PC-9 (cell line): Measurements from ENCODE around the gene WNT9B. TPM values are rescaled to one million over a fixed set of nuclear protein-coding genes. Genes with fewer than 3 reads are reported as not detected.

Experiments used
- BruUV-seq: library from RNA; stranded (reverse); fragments of 400-500 nt; replicated peaks from 2 replicates; lab custom pipeline; 2021; lab: Mats Ljungman, UMichigan
- CTCF ChIA-PET: fragments of 300-600 bp; sonication (Branson Sonifier 250); formaldehyde crosslinking; loops from one replicate; lab custom pipeline; 2022; ENCODE audit warnings: antibody characterized with exemption; lab: Charles Lee
- POLR2A ChIA-PET: fragments of 300-600 bp; sonication (Branson Sonifier 250); formaldehyde crosslinking; loops from one replicate; lab custom pipeline; 2022; ENCODE audit warnings: antibody characterized with exemption; ENCODE audit not compliant: unreplicated experiment; lab: Charles Lee
- DNase-seq, 2 experiments: peaks; one replicate each; pipeline versions ENCODE4 v3.0.0 to v3.0.0-alpha.2; 2015 to 2022; ENCODE audit warnings: mixed read lengths in 1 of 2
- H2AFZ ChIP-seq: fragments of 200-600 bp; sonication (generic); 2 replicates; pipeline ENCODE4 v1.8.1; 2017; ENCODE audit warnings: antibody characterized with exemption
- H3F3A ChIP-seq: fragments of 200-600 bp; sonication (generic); 2 replicates; pipeline ENCODE4 v1.8.1; 2017; ENCODE audit warnings: antibody characterized with exemption, mild to moderate bottlenecking, low read depth; ENCODE audit not compliant: insufficient read depth
- H3K27ac ChIP-seq: fragments of 200-600 bp; sonication (generic); 2 replicates; pipeline ENCODE4 v1.6.1; 2016; ENCODE audit warnings: mixed run types
- H3K27me3 ChIP-seq: fragments of 200-600 bp; sonication (generic); 2 replicates; pipeline ENCODE4 v1.6.1; 2016; ENCODE audit warnings: low read depth, mixed run types; ENCODE audit not compliant: insufficient read depth
- H3K36me3 ChIP-seq: fragments of 200-600 bp; sonication (generic); 2 replicates; pipeline ENCODE4 v1.6.1; 2016; ENCODE audit warnings: low read depth, mixed run types
- H3K4me1 ChIP-seq: fragments of 200-600 bp; sonication (generic); replicated peaks from 2 replicates; pipeline ENCODE4 v1.6.1; 2016; ENCODE audit warnings: mixed run types; ENCODE audit not compliant: insufficient read depth
- H3K4me2 ChIP-seq: fragments of 200-600 bp; sonication (generic); 2 replicates; pipeline ENCODE4 v1.6.1; 2017; ENCODE audit warnings: mixed run types
- H3K4me3 ChIP-seq: fragments of 200-600 bp; sonication (generic); 2 replicates; pipeline ENCODE4 v1.6.1; 2016; ENCODE audit warnings: mixed run types
- H3K79me2 ChIP-seq: fragments of 200-600 bp; sonication (generic); 2 replicates; pipeline ENCODE4 v1.6.1; 2017; ENCODE audit warnings: low read depth, mixed run types
- H3K9me2 ChIP-seq: fragments of 200-600 bp; sonication (generic); 2 replicates; pipeline ENCODE4 v1.8.1; 2017; ENCODE audit warnings: mild to moderate bottlenecking; ENCODE audit not compliant: insufficient read depth
- H3K9me3 ChIP-seq: fragments of 200-600 bp; sonication (generic); 2 replicates; pipeline ENCODE4 v1.8.1; 2016; ENCODE audit warnings: low read depth; ENCODE audit not compliant: insufficient read depth
- H4K20me1 ChIP-seq: fragments of 200-600 bp; sonication (generic); 2 replicates; pipeline ENCODE4 v1.8.1; 2017; ENCODE audit not compliant: insufficient read depth
- CTCF ChIP-seq: fragments of 200-600 bp; sonication (generic); conservative IDR thresholded peaks from 2 replicates; pipeline ENCODE4 v1.6.1; 2017; ENCODE audit warnings: mixed run types, antibody characterized with exemption, mild to moderate bottlenecking, moderate library complexity
- EZH2 ChIP-seq: fragments of 200-600 bp; sonication (generic); IDR thresholded peaks from 2 replicates; pipeline ENCODE4 v1.8.0; 2017; ENCODE audit warnings: antibody characterized with exemption, low read depth
- intact Hi-C: fragments of 100-400 bp; cut with micrococcal nuclease; formaldehyde crosslinking; loops from one replicate; pipeline ENCODE4 v1.10.0; 2022; ENCODE audit not compliant: unreplicated experiment
- total RNA-seq: library from RNA; stranded (reverse); gene quantifications from 2 replicates; pipeline ENCODE4 v1.2.3, GENCODE V29; 2021

The WNT9B gene
- total RNA-seq, 1 experiment from 2014 or later: not detected

- no TSS peak for BruUV-seq
- DNase-seq: no peak
- CTCF ChIA-PET: no interaction called here
- H3K9me3 ChIP-seq: no peaks in the 10 kb centered on the region
- H3K9me2 ChIP-seq: no peaks in the 10 kb centered on the region
- no peaks in the 10 kb centered on the region for H3F3A ChIP-seq
- no peak overlapping the region for H3K27ac ChIP-seq
- POLR2A ChIA-PET: no interaction called here
- H3K4me1 ChIP-seq: no peaks in the 10 kb centered on the region
- H3K4me3 ChIP-seq: no peak overlapping the region
- TF ChIP-seq EZH2: no peak
- TF ChIP-seq CTCF: no peak
- no peak overlapping the region for H3K4me2 ChIP-seq
- H3K27me3 ChIP-seq: peaks cover 38% of the 10 kb centered on the region
- no peaks in the 10 kb centered on the region for H3K79me2 ChIP-seq
- intact Hi-C loops: no loop called here
- H2AFZ ChIP-seq: no peak overlapping the region
- no peaks in the 10 kb centered on the region for H4K20me1 ChIP-seq
- no peaks in the 10 kb centered on the region for H3K36me3 ChIP-seq
Observed at GRCh38 chr17:46865100-46865499, 13.7 kb downstream of the WNT9B start.

DNA sequence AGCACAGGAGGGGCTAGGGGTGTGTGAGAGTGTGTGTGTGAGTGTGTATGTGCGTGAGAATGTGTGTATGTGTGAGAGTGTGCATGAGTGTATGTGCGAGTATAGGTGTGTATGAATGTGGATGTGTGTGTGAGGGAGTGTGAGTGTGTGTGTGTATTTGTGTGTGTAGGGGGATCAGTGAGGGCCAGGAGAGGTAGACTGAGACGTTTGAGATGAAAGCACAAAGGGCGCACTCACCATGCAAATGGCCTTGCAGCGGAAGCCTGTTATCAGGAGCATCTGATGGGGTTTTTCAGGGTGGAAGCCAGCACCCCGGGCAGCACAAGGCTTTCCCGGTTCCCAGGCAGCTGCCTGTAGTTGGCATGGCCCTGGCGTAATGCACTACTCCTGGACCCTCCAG, 14.9 kb downstream of the WNT9B start:
- Histone ChIP-seq H3K27ac (no peak overlapping the region), H3K4me1 (no peaks in the 10 kb centered on the region), H3K9me3 (no peaks in the 10 kb centered on the region), H3K4me3 (no peak overlapping the region), H3K27me3 (peaks cover 40% of the 10 kb centered on the region), H4K20me1 (no peaks in the 10 kb centered on the region), H3K36me3 (no peaks in the 10 kb centered on the region), H3F3A (no peaks in the 10 kb centered on the region), H3K79me2 (no peaks in the 10 kb centered on the region), H2AFZ (no peak overlapping the region), H3K4me2 (no peak overlapping the region), H3K9me2 (no peaks in the 10 kb centered on the region)
- CTCF ChIA-PET: no interaction called here
- POLR2A ChIA-PET: no interaction called here
- intact Hi-C loops: no loop called here
- TF ChIP-seq CTCF (no peak), EZH2 (no peak)
- no peak for DNase-seq
- no TSS peak for BruUV-seq

DNA sequence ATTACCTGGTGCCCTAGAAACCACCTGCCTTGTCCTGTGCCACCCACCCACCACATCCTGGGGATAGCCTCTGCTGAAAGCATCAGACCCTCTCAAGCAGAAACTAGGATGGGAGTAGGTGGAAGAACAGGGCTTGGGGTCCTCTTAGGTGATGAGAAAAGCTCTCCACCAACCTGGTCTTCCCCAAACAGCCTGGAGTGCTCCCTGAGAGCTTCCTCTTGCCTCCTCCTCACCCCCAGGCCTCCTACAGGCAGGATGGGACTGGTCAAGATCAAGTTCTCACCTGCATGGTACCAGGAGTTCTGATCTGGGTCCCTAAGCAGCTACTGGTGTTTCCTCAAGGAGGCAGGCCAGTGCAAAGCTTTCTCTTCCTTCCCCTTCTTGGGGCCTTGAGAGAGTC, 15.4 kb downstream of the WNT9B start:
- no peaks in the 10 kb centered on the region for H3K9me3 ChIP-seq
- POLR2A ChIA-PET: no interaction called here
- no peaks in the 10 kb centered on the region for H3K36me3 ChIP-seq
- intact Hi-C loops: no loop called here
- H3K9me2 ChIP-seq: no peaks in the 10 kb centered on the region
- H3K4me2 ChIP-seq: no peak overlapping the region
- CTCF ChIA-PET: no interaction called here
- H3K27ac ChIP-seq: no peak overlapping the region
- H3K4me1 ChIP-seq: no peaks in the 10 kb centered on the region
- no peak overlapping the region for H2AFZ ChIP-seq
- H3K27me3 ChIP-seq: peaks cover 44% of the 10 kb centered on the region
- no peak overlapping the region for H3K4me3 ChIP-seq
- TF ChIP-seq CTCF: no peak
- TF ChIP-seq EZH2: no peak
- no TSS peak for BruUV-seq
- no peaks in the 10 kb centered on the region for H3F3A ChIP-seq
- no peaks in the 10 kb centered on the region for H3K79me2 ChIP-seq
- H4K20me1 ChIP-seq: no peaks in the 10 kb centered on the region
- DNase-seq: no peak
